HG02870 (cell line): ENCODE measurements around the gene CRYBB3.
"Not testable (repeated sequence)": the region's sequence is repeated elsewhere in the genome, so short reads cannot be mapped to it uniquely, and the experiment has no call there.

Experiments
- ATAC-seq: cut with Tn5 transposase; IDR thresholded peaks from one replicate; pipeline ENCODE4 v1.9.1; 2021; ENCODE audit warnings: mild to moderate bottlenecking, moderate library complexity; ENCODE audit not compliant: unreplicated experiment

CRYBB3 gene

GRCh38 chr22:25204547-25204946 is 4.9 kb downstream of the CRYBB3 start:
- not testable (repeated sequence) for ATAC-seq

GRCh38 chr22:25205847-25206246 is 6.2 kb downstream of the CRYBB3 start:
- no peak for ATAC-seq

GRCh38 chr22:25206998-25207397 is 7.3 kb downstream of the CRYBB3 start:
- ATAC-seq, result no peak

DNA sequence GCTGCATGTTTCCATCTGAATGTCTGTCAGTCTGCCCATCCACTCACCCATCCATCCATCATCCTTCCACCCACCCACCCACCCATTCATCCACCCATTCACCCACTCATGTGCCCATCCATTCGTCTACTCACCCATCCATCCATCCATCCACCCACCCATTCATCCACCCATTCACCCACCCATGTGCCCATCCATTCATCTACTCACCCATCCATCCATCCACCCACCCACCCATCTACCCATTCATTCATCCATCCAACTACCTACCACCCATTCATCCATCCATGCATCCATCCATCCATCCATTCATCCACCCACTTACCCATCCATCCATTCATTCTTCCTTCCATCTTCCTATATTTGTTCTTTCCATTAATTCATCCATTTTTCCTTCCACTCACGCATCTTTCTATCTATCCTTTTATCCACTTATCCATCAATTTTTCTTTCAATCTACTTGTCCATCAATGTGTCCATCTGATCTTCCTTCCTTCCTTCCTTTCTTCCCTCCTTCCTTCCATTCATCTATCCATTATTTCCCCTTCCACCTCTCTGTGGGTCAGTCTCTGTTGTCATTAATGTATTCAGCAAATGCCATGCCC is 8.0 kb downstream of the CRYBB3 start:
- no peak for ATAC-seq

GRCh38 chr22:25208328-25208727 is 8.7 kb downstream of the CRYBB3 start:
- ATAC-seq, result no peak

DNA sequence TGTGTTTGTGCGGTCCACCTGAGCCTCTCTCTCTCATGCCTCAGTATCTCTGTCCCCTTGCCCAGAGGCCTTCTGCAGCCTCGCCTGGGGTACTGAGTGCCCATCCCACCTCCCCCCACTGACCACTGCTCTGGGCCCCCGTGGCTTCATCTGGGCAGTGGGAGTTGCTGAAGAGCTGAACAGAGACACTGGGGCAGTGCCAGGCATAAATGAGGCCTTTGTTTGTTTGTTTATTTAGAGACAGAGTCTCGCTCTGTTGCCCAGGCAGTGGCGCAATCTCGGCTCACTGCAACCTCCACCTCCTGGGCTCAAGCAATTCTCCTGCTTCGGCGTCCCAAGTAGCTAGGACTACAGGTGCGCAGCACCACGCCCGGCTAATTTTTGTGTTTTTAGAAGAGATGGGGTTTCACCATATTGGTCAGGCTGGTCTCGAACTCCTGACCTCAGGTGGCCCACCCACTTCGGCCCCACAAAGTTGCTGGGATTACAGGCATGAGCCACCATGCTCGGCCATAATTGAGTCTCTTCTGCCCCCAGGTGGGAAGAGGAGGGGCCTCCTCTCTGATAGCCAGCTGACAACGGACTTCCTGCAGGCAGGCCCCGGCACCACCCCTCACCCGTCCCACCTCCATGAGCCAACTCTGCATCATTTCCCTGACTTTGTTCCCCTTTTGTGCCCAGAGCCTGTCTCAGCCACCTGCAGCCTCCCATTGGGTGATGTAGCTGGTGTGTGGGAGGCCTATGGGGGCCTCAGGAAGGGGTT is 9.3 kb downstream of the CRYBB3 start:
- ATAC-seq, result no peak

DNA sequence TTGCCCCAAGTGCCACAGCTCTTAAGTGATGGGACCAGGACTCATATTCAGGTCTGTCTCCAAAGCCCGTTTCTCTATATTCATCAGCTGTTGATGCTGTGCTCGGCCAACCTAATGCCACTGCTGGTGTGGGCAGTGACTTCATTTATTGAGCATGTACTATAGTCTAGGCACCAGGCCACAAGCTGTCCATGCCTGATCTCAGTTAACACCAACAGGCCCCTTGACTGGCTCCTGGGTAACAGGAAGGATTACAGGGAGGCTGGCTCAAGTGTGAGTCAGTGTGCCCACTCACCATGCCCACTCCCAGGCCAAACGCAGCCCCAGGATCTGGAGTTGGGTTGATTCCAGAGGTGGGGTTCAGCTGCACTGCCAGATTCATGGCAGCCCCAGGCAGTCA is 11.1 kb downstream of the CRYBB3 start:
- no peak for ATAC-seq

DNA sequence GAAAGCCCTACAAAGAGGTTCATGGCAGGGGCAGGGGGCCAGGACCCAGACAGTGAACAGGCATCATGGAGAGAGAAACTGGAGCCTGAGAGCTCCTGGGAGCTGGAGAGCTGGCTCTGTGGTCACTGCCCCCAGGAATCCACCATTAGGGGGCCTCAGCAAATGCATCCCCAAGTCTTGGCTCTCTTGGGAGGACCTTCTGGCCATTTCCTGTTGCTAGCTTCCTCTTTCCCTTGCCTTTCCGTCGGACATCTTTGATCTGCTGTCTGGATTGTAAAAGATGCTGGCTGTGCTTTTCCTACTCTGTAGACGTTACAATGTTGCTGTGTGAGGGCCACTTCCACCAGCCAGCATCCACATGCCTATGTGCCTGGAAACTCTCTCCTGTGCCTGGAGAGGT is 12.7 kb downstream of the CRYBB3 start:
- ATAC-seq, result no peak

GRCh38 chr22:25213221-25213620 is 13.6 kb downstream of the CRYBB3 start:
- ATAC-seq, result no peak

- ATAC-seq, result no peak
These were observed 16.6 kb downstream of the CRYBB3 start for GRCh38 chr22:25216230-25216629.

DNA sequence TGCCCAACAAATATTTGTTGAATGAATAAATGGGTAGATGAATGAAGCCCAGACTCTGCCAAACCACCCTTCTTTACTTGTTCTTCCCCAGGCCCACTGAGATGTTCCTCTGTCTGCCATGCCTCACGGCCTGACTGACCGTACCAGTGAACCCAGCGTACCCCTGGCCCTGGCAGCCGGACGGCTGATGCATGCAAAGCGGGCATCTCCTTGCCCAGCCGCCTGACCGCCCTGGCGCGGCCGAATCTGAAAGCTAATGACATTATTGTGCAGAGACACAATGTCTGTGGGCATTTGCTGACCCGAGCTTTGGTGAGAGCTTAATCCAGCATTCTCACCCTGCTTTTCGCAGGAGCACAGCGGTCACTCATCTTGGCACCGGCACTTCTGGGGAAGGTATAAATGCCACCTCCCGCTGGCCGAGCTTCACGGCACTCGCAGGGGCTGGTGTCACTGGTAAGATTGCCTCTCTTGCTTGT is 19.6 kb downstream of the CRYBB3 start, which contains the start of gene CRYBB2:
CRYBB2 (plus strand) TSS at position 429 of the 479 bp plus-strand sequence. CDS start 1,791 bp downstream, outside the sequence.
- no peak for ATAC-seq

DNA sequence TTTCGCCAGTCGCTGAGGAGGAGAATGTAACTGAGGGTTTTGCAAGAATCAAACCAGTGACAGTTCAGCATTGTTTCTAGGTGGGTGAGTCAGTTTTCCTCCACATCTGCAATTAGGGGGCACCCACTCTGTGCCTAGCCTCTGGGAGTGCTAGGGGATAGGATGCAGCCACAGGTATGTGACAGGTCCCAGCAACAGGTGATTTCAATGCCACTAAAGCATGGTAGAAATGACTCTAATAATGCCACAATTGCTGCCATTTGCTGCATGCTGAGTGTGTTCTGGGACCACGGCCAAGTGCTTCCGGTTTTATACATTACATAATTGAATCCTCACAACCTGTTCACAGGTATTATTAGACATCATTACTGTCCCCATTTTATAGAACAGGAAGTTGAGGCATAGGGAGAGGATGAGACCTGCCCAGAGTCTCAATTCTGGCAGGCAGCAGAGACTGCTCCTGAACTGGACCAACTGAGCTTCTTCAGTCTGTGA is 20.3 kb downstream of the CRYBB3 start:
- no peak for ATAC-seq

- ATAC-seq, result no peak
These were observed 22.1 kb downstream of the CRYBB3 start for GRCh38 chr22:25221790-25222189.

GRCh38 chr22:25223269-25223850 is 23.7 kb downstream of the CRYBB3 start:
- no peak for ATAC-seq

- no peak for ATAC-seq
These were observed 29.2 kb downstream of the CRYBB3 start for GRCh38 chr22:25228822-25229221.

DNA sequence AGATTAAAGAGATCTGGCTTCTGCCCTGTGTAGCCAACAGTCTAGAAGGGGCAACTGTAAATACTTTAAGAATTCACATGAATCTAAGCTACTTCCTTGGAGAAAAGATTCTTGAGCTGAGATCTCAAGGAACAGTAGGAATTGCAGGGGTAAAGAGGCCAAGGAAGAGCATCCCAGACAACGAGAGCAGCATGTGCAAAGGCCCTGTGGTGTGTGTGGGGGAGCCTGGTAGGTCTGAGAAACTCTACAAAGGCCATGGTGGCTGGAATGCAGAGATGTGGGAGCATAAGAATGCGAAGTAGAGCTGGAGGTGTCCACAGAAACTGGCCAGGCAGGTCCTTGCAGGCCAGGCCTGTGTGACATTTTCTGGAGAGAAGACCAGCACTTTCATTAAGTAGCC is 31.1 kb downstream of the CRYBB3 start:
- ATAC-seq, result not testable (repeated sequence)

DNA sequence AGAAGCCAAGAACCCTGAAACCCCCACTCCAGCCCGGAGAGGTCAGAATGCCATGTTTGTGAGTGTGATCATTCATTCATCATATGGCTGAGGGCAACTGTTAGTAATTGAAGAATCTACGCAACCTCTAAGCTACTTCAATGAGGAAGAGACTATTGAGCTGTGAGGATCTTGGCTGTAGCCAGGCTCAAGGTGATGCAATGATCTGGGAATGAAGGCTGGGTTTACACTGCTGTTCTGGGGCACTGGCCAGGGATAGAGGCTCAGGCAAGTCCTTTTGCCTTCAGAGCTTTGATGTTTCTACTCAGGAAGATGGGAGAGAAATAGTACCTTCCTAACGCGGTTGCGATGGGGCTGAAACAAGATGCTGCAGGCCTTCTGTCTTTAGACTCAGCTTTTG is 32.6 kb downstream of the CRYBB3 start:
- no peak for ATAC-seq

GRCh38 chr22:25233706-25234105 is 34.0 kb downstream of the CRYBB3 start:
- not testable (repeated sequence) for ATAC-seq

- ATAC-seq, result no peak
These were observed 36.1 kb downstream of the CRYBB3 start for GRCh38 chr22:25235547-25236290.

DNA sequence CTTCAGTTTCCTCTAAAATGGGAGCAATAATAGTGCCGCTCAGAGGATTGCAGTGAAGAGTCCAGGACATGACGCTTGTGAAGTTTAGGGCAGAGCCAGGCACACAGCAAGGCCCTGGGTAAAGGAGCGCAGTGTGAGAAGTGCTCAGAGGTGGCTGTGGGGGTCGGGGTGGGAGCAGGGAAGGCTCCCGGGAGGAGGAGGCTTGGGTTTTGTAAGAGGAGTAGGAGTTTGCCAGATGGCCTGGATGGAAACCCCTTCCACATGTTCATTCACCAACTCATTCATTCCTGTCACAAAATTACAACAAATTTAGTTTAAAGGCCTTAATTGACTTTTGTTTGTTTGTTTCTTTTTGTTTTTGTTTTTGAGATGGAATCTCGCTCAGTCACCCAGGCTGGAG is 36.8 kb downstream of the CRYBB3 start:
- ATAC-seq, result no peak

- no peak for ATAC-seq
These were observed 37.8 kb downstream of the CRYBB3 start for GRCh38 chr22:25237503-25237902.
